GM21529 (cell line): ENCODE measurements around the gene PGAP2.
"Not testable (repeated sequence)": the region's sequence is repeated elsewhere in the genome, so short reads cannot be mapped to it uniquely, and the experiment has no call there.

ENCODE experiments used
- ATAC-seq: cut with Tn5 transposase; IDR thresholded peaks from one replicate; pipeline ENCODE4 v1.9.1; 2021; ENCODE audit not compliant: unreplicated experiment

The PGAP2 gene

DNA sequence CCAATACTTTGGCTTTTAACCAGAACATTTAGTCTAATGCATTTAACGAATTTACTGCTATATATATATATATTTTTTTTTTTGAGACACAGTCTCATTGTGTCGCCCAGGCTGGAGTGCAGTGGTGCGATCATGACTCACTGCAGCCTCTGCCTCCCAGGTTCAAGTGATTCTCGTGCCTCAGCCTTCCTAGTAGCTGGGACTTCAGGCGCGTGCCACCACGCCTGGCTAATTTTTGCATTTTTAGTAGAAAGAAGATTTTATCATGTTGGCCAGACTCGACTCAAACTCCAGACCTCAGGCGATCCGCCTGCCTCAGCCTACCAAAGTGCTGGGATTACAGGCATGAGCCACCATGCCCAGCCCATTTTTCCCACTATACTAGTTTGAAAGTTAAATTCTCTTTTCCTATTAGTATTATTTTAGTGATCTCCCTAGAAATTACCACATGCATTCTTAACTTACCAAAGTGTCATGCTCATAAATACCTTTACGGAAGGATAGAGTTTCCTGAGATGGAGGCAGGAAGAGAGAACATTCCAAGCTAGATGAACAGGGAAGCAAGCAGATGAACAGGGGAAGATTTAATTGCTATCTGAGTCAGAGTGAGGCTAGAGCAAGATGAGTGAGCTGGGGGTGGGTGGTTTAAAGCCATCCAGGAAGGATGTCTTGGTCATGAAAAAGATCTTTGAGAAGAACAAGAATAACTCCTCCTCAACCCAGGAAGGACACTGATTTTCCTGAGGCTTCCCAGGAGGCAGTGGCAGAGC lies 4.4 kb upstream of the PGAP2 start:
- no peak for ATAC-seq

DNA sequence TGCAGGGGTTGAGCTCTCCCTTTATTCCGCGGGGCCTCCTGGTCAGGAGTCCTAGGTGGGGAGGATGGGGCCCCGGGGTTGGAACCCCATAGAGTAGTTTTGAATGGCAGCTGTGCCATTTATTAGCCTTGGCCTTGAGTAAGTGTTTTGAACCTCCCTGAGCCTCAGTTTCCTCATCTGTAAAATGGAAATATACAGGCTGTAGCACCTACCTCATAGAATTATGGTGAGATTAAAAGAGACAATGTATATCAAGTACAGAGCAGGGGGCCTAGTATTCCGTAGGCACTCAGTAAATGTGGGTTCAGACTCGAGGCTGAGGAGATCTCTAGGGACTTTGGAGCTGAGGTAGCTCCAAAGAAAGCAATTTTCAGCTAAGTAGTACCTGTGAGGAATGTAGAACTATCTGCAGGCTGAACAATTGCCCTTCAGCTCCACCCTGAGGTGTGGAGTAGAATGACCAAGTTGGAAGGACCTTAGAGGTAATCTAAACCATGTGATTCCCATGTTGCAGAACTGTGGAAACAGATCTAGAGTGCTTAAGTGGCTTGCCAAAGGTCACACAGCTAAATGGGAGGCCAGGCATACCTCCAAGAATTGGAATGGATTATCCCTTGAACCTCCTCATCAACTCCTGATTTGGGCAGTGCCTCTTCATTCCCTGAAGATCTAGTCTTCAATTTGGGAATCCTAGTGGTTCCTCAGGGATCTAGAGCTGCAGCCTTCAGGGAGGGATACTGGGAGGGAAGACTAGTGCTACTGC lies 682 bp downstream of the PGAP2 start:
- ATAC-seq, result peak; percentile 81

DNA sequence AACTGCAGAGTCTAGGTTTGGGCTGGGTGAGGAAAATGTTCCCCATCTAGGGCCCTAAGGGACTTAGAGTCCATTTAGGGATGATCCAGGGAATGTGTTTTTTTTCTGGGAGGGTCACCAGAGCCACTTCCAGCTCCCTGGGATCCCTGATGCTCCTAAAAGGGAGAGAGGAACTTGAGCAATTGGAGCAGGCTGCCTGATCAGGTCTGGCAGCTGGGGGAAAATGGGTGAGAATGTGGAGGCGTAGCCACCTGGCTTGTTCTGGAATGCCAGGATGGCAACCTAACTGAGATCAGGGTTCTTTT lies 1.2 kb downstream of the PGAP2 start:
- ATAC-seq, result no peak

DNA sequence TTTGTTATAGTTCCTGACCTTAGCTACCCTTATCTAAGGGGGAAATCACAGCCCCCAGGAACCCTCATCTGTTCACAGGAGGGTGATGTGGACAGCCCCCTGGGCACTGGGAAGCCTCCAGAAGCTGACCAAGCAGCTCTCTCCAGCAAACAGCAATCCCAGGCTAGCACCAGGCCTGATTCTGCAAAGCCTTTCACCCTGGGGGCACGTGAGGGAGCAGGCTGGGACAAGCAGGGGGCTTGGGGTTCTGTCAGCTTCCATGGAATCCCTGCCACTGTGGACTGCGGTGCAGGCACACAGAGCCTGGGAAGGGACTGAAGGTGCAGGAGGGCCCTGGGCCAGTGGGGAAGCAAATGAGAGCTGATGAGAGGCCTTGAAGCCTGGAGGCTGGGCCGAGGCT lies 2.1 kb downstream of the PGAP2 start:
- no peak for ATAC-seq

- no peak for ATAC-seq
These were observed 2.6 kb downstream of the PGAP2 start for GRCh38 chr11:3810951-3811350.

DNA sequence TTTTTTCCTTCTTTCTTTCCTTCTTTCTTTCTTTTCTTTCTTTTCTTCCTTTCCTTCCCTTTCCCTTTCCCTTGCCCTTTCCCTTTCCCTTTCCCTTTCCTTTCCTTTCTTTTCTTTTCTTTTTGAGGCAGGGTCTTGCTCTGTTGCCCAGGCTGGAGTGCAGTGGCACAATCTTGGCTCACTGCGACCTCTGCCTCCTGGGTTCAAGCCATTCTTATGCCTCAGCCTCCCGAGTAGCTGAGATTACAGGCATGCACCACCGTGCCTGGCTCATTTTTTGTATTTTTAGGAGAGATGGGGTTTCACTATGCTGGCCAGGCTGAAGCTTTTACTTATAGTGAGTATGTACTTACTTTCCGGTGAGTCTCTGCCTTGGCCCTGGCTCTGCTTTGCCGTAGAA lies 6.5 kb downstream of the PGAP2 start:
- ATAC-seq, result not testable (repeated sequence)

- no peak for ATAC-seq
These were observed 7.5 kb downstream of the PGAP2 start for GRCh38 chr11:3815845-3816244.

GRCh38 chr11:3816673-3817072 lies 8.3 kb downstream of the PGAP2 start:
- ATAC-seq, result no peak

DNA sequence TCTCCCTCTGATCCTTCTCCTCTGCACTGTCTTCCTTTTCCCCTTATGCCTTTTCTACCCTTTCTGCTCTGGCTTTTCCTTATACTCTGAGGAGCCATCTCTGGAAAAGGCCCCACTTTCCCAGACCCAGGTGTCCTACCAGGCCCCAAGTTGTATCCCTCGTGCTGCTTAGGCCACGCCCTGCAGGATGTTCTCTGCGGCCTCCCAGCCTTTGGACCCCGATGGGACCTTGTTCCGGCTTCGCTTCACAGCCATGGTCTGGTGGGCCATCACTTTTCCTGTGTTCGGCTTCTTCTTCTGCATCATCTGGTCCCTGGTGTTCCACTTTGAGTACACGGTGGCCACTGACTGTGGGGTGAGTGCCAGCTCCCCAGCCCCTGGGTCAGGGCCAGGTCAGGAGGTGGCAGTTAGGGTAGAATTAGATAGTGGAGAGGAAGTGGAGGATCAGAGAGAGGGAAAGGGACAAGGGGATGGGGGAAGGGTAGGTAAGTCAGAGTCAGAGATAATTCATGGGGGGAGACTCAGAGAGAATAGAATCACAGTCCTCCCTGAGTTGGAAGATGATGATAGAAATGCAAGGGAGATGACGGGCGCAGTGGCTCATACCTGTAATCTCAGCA lies 8.9 kb downstream of the PGAP2 start:
- no peak for ATAC-seq

GRCh38 chr11:3820971-3821370 lies 12.6 kb downstream of the PGAP2 start:
- no peak for ATAC-seq

DNA sequence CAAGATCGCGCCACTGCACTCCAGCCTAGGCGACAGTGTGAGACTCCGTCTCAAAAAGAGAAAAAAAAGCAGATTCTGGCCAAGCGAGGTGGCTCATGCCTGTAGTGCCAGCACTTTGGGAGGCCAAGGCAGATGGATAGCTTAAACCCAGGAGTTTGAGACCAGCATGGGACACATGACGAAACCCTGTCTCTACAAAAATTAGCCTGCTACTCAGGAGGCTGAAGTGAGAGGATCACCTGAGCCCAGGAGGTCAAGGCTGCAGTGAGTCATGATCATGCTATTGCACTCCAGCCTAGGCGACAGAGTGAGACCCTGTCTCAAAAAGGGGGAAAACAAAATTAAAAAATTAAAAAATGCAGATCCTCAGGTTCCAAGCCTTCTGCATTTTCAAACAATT lies 14.0 kb downstream of the PGAP2 start:
- ATAC-seq, result no peak

DNA sequence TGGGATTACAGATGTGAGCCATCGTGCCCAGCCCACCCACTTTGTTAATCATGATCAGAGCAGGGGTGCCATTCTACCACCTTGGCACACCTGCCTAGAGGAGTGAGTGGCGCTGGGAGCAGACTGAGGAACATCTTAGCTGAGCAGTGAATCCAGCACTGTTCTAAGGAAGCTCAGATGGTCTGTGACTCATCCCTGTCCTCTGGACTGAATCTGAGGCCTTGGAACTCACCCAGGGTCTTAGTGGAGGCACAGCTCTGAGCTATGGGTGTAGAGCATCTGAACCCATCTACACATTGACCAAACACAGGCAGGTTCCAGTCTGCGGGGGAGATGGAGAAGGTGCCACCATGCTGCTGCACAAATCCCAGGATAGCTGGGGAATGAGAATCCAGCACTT lies 14.9 kb downstream of the PGAP2 start:
- ATAC-seq, result no peak

DNA sequence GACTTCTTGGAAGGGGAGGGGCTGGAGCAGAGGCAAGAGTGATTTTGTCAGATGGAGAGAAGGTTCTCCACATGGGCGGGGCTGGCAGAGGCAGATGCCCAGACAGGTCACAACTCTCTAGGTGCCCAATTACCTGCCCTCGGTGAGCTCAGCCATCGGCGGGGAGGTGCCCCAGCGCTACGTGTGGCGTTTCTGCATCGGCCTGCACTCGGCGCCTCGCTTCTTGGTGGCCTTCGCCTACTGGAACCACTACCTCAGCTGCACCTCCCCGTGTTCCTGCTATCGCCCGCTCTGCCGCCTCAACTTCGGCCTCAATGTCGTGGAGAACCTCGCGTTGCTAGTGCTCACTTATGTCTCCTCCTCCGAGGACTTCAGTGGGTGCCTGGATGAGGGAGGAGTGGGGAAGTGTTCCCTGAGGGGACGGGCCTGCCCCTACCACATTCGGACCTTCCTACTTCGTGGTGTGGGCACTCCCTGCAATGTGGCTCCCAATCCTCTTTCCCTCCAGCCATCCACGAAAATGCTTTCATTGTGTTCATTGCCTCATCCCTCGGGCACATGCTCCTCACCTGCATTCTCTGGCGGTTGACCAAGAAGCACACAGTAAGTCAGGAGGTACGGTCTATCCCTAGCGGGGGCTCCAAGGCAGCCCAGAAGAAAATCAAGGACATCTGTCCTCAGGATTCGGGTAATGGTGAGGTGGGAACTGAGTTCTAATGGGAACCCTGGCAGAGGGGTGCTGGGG lies 15.6 kb downstream of the PGAP2 start:
- ATAC-seq, result no peak

DNA sequence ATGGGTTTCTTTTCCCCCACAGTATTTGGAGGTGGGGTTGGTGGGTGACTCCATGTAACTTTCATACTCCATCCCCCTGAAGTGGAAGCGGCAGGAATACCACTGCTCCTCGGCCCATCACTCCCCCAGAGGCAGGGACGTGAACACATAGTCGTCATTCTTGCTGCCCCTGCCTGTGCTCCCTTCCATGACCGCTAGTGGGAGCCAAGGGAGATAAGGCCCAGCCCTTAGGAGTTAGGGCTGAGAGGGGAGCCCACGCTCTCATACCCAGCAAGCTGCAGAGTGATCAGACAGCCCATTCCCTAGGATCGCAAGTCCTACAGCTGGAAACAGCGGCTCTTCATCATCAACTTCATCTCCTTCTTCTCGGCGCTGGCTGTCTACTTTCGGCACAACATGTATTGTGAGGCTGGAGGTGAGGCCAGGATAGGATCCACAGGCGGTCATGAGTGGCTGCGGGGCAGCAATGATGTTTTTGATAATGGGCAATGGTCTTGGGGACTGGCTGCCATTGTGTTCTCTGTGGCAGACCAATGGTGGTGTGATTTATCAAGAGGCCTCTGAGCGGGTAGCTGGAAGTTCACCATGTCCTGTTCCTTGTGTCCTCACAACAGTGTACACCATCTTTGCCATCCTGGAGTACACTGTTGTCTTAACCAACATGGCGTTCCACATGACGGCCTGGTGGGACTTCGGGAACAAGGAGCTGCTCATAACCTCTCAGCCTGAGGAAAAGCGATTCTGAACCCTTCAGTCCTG lies 16.5 kb downstream of the PGAP2 start:
- peak; percentile 88 for ATAC-seq

DNA sequence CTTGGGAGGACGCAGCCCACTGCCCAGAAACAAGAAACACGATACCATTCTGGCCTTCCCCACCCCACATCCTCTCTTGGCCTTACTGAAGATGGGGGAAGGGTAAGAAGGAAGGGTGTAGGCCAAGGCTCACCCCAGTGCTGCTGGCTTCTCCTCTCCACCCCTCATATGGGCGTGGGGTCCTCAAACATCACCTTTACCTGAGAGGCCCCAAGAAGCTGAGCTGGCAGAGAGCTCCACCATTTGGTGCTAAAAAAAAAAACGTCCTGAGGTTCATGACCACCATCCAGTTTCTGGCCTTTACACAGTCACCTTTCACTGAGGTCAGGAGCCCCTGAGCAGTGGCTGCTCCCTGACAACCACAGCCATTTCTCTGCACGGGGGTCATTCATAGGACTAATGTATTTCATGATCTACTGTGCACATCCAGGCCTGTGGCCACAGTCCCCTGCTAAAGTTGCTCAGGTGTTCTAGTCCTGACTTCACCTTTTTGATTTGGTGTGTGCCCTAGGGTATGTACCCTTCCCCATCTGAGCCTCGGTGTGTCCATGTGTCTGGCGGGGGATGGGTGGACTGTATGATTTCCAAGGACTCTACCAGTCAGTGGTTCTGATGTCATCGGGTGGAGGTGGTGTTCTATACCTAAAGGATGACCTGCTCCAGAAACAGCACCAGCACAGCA lies 17.3 kb downstream of the PGAP2 start:
- no peak for ATAC-seq

- ATAC-seq, result no peak
These were observed 18.4 kb downstream of the PGAP2 start for GRCh38 chr11:3826721-3827120.

GRCh38 chr11:3827434-3828186 lies 19.2 kb downstream of the PGAP2 start:
- no peak for ATAC-seq

- no peak for ATAC-seq
These were observed 21.7 kb downstream of the PGAP2 start for GRCh38 chr11:3830088-3830487.

DNA sequence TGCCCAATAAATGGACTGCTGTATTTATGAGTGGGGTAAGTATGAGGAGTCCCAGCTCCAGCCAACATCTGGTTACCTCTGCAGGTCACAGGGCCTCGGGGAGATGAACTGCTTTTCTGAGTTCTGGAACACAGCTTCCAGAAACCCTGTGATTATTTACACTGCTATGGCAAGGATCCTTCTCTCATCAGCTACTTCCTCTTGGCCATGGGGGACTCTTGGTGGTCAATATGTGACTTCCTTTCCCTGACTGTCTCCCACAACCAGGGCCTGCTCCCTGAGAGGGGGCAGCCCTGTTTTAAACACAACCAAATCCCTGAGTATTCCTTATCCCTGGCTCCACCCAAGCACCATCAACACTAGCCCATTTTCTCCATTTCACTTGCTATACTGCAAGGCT lies 22.4 kb downstream of the PGAP2 start:
- no peak for ATAC-seq
